ENCODE results near the gene BCDIN3D.

Gene BCDIN3D

GRCh38 chr12:49824416-49824815 lies 18.5 kb downstream of the BCDIN3D start:
- Mint-ChIP-seq H3K4me1 (peaks cover 49% of the 10 kb centered on the region), H3K9me3 (no peaks in the 10 kb centered on the region), H3K4me3 (no peak overlapping the region), H3K27me3 (no peaks in the 10 kb centered on the region), H3K27ac (no peak overlapping the region), H3K36me3 (ENCODE audit: low read depth) (peaks cover 2% of the 10 kb centered on the region)
- DNase-seq (no peak), ATAC-seq (no peak)

GRCh38 chr12:49823951-49824350 lies 19.0 kb downstream of the BCDIN3D start:
- no peaks in the 10 kb centered on the region for H3K9me3 Mint-ChIP-seq
- H3K36me3 Mint-ChIP-seq (ENCODE audit: low read depth): peaks cover 2% of the 10 kb centered on the region
- H3K4me1 Mint-ChIP-seq: peaks cover 44% of the 10 kb centered on the region
- H3K27ac Mint-ChIP-seq: no peak overlapping the region
- DNase-seq (no peak), ATAC-seq (no peak)
- H3K27me3 Mint-ChIP-seq: no peaks in the 10 kb centered on the region
- no peak overlapping the region for H3K4me3 Mint-ChIP-seq

GRCh38 chr12:49823350-49823749 lies 19.6 kb downstream of the BCDIN3D start:
- peaks cover 2% of the 10 kb centered on the region for H3K36me3 Mint-ChIP-seq (ENCODE audit: low read depth)
- DNase-seq: no peak
- H3K4me1 Mint-ChIP-seq: peaks cover 38% of the 10 kb centered on the region
- ATAC-seq: no peak
- no peak overlapping the region for H3K4me3 Mint-ChIP-seq
- H3K27me3 Mint-ChIP-seq: no peaks in the 10 kb centered on the region
- H3K27ac Mint-ChIP-seq: no peak overlapping the region
- no peaks in the 10 kb centered on the region for H3K9me3 Mint-ChIP-seq

GRCh38 chr12:49821373-49822287 lies 21.3 kb downstream of the BCDIN3D start:
- Mint-ChIP-seq H3K9me3 (no peaks in the 10 kb centered on the region), H3K4me1 (peaks cover 33% of the 10 kb centered on the region), H3K27me3 (no peaks in the 10 kb centered on the region), H3K27ac (peak overlapping the region; percentile 75), H3K36me3 (ENCODE audit: low read depth) (peaks cover 2% of the 10 kb centered on the region), H3K4me3 (no peak overlapping the region)
- ATAC-seq (no peak), DNase-seq (no peak)

- no peaks in the 10 kb centered on the region for H3K27me3 Mint-ChIP-seq
- no peak overlapping the region for H3K27ac Mint-ChIP-seq
- H3K9me3 Mint-ChIP-seq: no peaks in the 10 kb centered on the region
Measured at GRCh38 chr12:49819786-49820185, 23.1 kb downstream of the BCDIN3D start.

GRCh38 chr12:49818241-49818895 lies 24.5 kb downstream of the BCDIN3D start:
- no peak overlapping the region for H3K27ac Mint-ChIP-seq
- peaks cover 4% of the 10 kb centered on the region for H3K36me3 Mint-ChIP-seq (ENCODE audit: low read depth)
- H3K27me3 Mint-ChIP-seq: no peaks in the 10 kb centered on the region
- H3K9me3 Mint-ChIP-seq: no peaks in the 10 kb centered on the region
- no peak overlapping the region for H3K4me3 Mint-ChIP-seq
- DNase-seq: no peak
- no peak for ATAC-seq
- H3K4me1 Mint-ChIP-seq: peaks cover 26% of the 10 kb centered on the region

More at GRCh38 chr12:49819786-49820185, 23.1 kb downstream of the BCDIN3D start:
- DNase-seq (no peak), ATAC-seq (no peak)
- Mint-ChIP-seq H3K36me3 (ENCODE audit: low read depth) (peaks cover 4% of the 10 kb centered on the region), H3K4me3 (no peak overlapping the region), H3K4me1 (peaks cover 27% of the 10 kb centered on the region)

- ATAC-seq (peak; percentile 49), DNase-seq (no peak)
- peaks cover 1% of the 10 kb centered on the region for H3K36me3 Mint-ChIP-seq (ENCODE audit: low read depth)
- H3K4me1 Mint-ChIP-seq: peaks cover 13% of the 10 kb centered on the region
- no peaks in the 10 kb centered on the region for H3K9me3 Mint-ChIP-seq
- no peak overlapping the region for H3K27ac Mint-ChIP-seq
- H3K4me3 Mint-ChIP-seq: no peak overlapping the region
- no peaks in the 10 kb centered on the region for H3K27me3 Mint-ChIP-seq
Measured at GRCh38 chr12:49813131-49813530, 29.8 kb downstream of the BCDIN3D start.

- no peak for ATAC-seq
- H3K27me3 Mint-ChIP-seq: no peaks in the 10 kb centered on the region
- H3K27ac Mint-ChIP-seq: no peak overlapping the region
Measured at GRCh38 chr12:49811961-49812401, 30.9 kb downstream of the BCDIN3D start.

GRCh38 chr12:49811136-49811535 lies 31.8 kb downstream of the BCDIN3D start:
- H3K27ac Mint-ChIP-seq: no peak overlapping the region
- no peak for ATAC-seq
- H3K4me3 Mint-ChIP-seq: no peak overlapping the region
- no peaks in the 10 kb centered on the region for H3K27me3 Mint-ChIP-seq
- no peak for DNase-seq
- no peaks in the 10 kb centered on the region for H3K9me3 Mint-ChIP-seq
- H3K36me3 Mint-ChIP-seq (ENCODE audit: low read depth): peaks cover 1% of the 10 kb centered on the region
- peaks cover 11% of the 10 kb centered on the region for H3K4me1 Mint-ChIP-seq

More at GRCh38 chr12:49811961-49812401, 30.9 kb downstream of the BCDIN3D start:
- DNase-seq: no peak
- no peaks in the 10 kb centered on the region for H3K9me3 Mint-ChIP-seq
- H3K36me3 Mint-ChIP-seq (ENCODE audit: low read depth): peaks cover 1% of the 10 kb centered on the region
- no peak overlapping the region for H3K4me3 Mint-ChIP-seq
- H3K4me1 Mint-ChIP-seq: peaks cover 11% of the 10 kb centered on the region

- Mint-ChIP-seq H3K4me1 (peaks cover 11% of the 10 kb centered on the region), H3K9me3 (no peaks in the 10 kb centered on the region), H3K4me3 (no peak overlapping the region), H3K36me3 (ENCODE audit: low read depth) (no peaks in the 10 kb centered on the region), H3K27ac (no peak overlapping the region), H3K27me3 (no peaks in the 10 kb centered on the region)
- ATAC-seq (no peak), DNase-seq (no peak)
Measured at GRCh38 chr12:49809906-49810389, 33.0 kb downstream of the BCDIN3D start.

- Mint-ChIP-seq H3K4me3 (no peak overlapping the region), H3K27ac (no peak overlapping the region), H3K4me1 (peaks cover 11% of the 10 kb centered on the region), H3K27me3 (no peaks in the 10 kb centered on the region), H3K36me3 (ENCODE audit: low read depth) (no peaks in the 10 kb centered on the region), H3K9me3 (no peaks in the 10 kb centered on the region)
- ATAC-seq: no peak
- DNase-seq: no peak
Measured at GRCh38 chr12:49809381-49809905, 33.5 kb downstream of the BCDIN3D start.

- no peaks in the 10 kb centered on the region for H3K27me3 Mint-ChIP-seq
- DNase-seq: no peak
- peaks cover 11% of the 10 kb centered on the region for H3K4me1 Mint-ChIP-seq
- no peak overlapping the region for H3K27ac Mint-ChIP-seq
- no peaks in the 10 kb centered on the region for H3K9me3 Mint-ChIP-seq
- no peak overlapping the region for H3K4me3 Mint-ChIP-seq
- H3K36me3 Mint-ChIP-seq (ENCODE audit: low read depth): no peaks in the 10 kb centered on the region
- ATAC-seq: no peak
Measured at GRCh38 chr12:49808686-49809380, 34.1 kb downstream of the BCDIN3D start.

- Mint-ChIP-seq H3K27me3 (no peaks in the 10 kb centered on the region), H3K4me1 (peaks cover 9% of the 10 kb centered on the region), H3K27ac (no peak overlapping the region), H3K36me3 (ENCODE audit: low read depth) (no peaks in the 10 kb centered on the region), H3K9me3 (no peaks in the 10 kb centered on the region), H3K4me3 (no peak overlapping the region)
- DNase-seq (no peak), ATAC-seq (no peak)
Measured at GRCh38 chr12:49807991-49808580, 34.8 kb downstream of the BCDIN3D start.

GRCh38 chr12:49806877-49807276 lies 36.0 kb downstream of the BCDIN3D start:
- Mint-ChIP-seq H3K9me3 (no peaks in the 10 kb centered on the region), H3K27me3 (no peaks in the 10 kb centered on the region), H3K4me1 (peaks cover 4% of the 10 kb centered on the region), H3K27ac (no peak overlapping the region), H3K36me3 (ENCODE audit: low read depth) (no peaks in the 10 kb centered on the region), H3K4me3 (no peak overlapping the region)
- DNase-seq: no peak
- no peak for ATAC-seq
